GM21529 (cell line): ENCODE measurements around the gene ZNF580.

Source experiments
- ATAC-seq: cut with Tn5 transposase; IDR thresholded peaks from one replicate; pipeline ENCODE4 v1.9.1; 2021; ENCODE audit not compliant: unreplicated experiment

ZNF580 gene

DNA sequence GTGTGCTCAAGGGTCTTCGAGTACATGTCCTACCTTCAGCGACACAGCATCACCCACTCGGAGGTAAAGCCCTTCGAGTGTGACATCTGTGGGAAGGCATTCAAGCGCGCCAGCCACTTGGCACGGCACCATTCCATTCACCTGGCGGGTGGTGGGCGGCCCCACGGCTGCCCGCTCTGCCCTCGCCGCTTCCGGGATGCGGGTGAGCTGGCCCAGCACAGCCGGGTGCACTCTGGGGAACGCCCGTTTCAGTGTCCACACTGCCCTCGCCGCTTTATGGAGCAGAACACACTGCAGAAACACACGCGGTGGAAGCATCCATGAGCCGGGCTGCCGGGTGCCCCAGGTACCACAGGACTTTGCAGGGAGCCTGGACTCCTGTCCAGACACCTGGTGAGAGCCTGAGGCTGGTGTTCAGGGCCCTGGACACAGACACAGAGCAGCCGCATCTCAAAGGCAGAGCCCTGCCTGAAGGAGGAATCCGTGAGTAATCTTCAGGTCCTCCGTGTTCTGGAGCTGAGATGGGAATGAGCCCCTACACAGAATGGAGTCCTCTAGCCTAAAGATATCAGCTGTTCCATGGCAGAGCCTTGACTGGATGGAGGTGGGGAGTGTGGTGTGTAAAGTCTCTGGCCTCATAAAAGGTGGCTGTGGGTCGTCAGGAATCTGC lies 4.2 kb downstream of the ZNF580 start:
- ATAC-seq: no peak

DNA sequence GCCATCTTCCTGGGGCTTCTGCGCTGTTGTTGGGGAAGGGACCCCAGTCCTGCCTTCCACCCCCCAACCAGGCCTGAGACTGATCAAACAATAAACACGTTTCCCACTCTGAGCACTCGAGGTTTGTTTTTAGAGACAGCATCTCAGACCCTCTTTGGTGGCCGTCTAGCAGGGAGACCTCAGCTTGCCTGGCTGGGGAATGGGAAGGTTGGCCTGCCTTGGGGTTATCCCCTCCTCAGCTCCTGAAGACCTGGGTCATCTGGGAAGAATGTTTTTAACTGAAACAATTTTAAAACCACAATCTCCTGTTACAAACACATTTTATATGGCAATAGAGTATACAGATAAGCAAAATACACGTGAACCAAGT lies 4.7 kb downstream of the ZNF580 start:
- ATAC-seq: no peak

DNA sequence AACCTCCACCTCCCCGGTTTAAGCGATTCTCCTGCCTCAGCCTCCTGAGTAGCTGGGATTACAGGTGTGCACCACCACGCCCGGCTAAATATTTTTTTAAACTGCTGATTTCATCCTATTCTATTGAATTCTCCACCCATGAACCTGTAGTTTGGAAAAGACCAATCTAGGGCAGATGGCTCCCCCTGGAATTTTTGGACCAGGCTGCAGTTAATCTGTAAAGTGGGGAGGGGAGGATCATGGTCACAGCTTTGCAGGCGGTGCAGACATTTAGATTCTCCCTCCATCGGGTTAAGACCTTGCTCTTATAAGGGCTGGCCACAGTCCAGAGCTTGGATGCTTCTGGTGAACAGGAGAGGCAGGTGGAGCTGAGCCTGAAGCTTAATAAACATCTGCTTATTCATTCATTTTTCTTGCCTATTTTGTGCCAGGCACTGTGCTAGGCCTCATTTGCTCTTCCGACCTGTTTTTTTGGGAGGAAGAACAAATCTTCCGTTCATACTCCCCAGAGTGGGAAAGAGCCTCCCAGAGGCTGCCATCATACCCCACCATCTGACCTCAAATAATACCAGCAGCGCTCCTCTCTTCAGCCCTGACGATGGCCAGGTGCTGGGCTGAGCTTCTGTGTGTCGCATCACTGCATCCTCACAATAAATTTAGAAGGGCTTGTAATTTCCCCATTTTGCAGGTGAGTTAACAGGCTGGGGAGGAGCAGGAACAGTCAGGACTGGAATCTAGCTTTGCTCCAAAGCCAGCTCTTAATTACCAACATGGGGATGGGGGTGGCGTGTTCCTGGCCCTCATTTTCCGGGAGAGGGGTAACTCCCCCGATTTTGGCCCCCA lies 6.3 kb downstream of the ZNF580 start:
- no peak for ATAC-seq

DNA sequence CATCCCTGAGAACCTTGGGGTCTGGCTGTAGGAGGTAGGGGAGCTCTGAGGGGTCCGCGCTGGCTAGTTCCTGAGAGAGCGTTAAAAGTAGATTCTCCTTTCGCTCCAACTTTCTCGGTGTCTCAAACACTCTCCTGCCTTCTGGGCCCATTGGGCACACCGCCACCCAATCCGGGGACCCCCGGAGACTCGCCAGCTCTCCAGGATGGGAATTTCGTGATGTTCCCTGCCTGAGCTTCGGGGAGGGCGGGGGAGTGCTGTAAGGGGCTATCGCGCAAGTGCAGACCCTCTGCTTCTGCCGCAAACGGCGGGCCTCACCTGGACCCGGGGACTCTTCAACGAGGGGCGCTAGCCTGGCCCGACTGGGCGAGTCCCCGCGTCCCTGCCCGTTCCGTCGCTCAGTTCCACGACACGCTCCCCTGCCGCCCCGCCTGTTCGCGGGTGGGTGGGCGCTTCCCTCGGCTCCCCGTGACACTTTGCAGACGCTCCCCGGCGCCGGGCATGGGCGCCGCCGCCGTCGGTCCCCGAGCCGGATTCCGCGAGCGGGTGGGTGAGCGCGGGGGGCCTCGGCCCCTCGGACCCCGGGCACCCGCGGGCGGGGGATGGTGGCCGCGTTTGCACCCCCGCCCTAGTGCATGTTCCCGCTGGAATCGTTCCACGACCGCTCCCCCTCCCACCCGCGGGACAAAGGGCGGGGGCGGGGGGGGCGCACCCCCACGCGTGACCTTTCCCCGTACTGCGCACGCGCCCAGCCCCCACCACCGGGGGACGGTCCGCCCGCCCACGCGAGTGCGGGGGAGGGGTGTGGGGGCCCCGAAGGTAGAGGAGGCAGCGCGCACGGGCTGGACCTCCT lies 7.2 kb downstream of the ZNF580 start, which contains the start of gene CCDC106:
TSS of gene CCDC106 (plus strand) at position 481 of the 853 bp plus-strand sequence. CDS start 835 bp downstream, outside the sequence.
- no peak for ATAC-seq

DNA sequence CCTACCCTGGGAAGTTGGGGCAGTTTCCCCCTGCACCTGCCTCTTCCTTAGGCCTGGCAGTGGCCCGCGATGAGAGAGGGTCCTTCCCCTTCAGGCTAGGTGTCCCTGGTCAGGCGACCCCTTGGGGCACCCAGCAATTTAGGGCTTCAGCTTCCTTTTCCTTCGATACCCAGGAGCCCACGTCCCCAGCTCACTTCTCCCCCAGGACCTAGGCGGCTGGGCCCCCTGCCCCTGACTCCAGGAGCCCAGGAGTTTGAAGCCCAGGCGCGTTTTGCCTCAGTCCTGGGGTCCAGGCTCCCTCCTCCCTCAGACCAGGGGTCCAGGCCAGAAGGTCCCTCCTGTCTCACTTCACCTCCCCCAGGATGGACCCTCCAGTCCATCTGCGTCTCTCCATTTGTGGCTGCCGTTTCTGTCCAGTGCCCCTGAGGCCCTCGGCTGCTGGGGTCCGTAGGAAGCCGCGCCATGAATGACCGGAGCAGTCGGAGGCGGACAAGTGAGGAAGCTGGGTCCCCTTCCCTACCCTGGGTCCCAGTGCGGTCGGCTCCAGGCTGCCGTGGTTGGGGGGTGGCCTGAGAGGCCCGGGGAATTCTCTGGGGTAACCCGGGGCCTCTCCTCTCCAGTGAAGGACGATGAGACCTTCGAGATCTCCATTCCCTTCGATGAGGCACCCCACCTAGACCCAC lies 7.9 kb downstream of the ZNF580 start:
- no peak for ATAC-seq

DNA sequence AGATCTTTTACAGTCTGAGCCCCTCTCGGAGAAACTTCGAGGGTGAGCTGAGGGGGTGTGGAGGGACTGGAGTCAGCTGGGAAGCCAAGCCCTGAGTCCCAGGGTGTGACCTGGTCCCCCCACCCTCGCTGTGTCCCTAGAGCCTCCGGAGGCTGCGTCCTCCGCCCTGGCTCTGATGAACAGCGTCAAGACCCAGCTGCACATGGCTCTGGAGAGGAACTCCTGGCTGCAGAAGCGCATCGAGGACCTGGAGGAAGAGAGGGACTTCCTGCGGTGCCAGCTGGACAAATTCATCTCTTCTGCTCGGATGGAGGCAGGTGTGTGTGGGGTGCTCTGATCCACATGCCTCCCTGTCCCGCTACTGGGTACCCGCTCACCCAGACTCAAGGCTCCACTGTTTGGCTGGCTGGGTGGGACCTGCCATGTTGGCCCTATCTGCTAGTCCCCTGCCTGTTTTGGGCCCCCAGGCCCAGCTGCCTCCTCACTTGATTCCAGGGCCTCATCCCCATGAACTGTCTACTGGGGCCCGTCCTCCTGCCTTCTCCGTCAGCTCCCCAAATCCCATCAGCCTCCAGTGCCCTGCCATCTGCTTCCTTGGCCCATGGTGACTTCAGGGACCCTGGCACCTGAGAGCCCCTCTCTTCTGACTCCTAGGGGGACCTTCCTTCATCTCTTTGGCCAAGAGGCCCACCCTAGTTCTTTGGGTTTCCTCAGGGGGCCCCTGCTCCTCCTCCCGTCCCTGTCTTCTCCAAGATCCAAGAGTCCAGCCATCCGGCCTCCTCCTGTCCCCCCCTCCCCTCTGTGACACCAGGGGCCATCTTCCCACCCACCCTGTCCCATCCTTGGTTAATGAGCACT lies 8.7 kb downstream of the ZNF580 start:
- no peak for ATAC-seq

DNA sequence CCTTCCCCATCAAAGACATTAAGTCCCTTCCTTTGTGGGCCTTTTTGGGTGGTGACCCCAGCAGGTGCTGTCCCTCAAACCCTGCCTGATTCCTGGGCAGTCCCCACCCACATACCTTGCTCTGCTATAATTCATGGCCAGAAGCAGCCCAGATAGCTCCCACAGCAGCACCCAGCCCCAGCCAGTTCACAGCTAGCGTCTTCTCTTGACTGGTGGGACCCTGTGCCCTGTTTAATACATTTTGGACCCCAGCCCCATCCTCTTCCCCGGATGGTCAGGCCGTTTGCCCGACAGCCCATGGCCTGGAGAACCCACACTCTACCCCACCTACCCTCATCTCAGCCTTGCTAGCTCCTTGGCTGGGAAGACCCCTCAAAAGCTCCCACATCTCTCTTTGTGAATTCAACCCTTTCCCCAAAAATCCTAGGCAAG lies 9.3 kb downstream of the ZNF580 start:
- no peak for ATAC-seq

DNA sequence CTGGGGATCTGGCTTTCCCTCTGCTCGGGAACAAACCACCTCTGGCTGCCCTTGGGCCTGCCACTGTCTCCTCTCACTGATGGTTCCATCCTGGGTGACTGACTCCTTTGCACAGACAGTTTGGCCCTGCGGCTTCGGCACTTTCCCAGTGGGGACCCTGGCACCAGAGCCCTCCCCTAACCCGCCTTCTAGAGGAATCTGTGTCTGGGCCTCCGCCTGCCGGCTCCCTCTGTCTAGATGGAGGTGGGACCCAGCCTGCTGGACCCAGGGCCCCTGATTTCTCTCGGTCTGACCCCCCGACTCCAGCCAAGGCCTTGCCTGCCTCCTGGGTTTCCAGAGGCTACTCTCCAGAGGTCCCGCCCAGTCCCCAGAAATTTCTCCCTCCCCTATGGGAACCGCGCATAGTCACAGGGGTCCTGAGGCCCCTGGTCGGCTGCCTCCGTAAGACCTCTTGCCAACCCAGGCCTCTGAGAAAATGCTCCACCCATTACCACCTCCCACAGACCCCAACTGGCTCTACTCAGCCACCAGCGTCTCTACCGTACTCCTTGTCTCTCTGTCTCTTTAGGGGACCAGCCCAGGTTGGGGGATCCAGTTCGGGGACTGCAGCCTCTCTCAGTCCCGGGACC lies 9.9 kb downstream of the ZNF580 start:
- ATAC-seq: no peak

DNA sequence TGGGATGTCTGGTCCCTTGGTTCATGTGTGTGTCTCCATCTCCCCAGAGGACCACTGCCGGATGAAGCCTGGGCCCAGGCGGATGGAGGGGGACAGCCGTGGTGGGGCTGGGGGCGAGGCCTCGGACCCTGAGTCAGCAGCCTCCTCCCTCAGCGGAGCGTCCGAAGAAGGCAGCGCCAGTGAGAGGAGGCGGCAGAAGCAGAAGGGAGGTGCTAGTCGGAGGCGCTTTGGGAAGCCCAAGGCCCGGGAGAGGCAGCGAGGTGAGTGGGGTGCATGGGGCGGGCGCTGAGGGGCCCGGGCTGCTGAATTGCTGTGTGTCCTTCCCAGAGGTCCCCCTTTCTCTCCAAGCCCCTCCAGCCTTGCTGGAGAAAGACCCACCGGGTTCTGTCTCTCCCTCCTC lies 10.4 kb downstream of the ZNF580 start:
- no peak for ATAC-seq

DNA sequence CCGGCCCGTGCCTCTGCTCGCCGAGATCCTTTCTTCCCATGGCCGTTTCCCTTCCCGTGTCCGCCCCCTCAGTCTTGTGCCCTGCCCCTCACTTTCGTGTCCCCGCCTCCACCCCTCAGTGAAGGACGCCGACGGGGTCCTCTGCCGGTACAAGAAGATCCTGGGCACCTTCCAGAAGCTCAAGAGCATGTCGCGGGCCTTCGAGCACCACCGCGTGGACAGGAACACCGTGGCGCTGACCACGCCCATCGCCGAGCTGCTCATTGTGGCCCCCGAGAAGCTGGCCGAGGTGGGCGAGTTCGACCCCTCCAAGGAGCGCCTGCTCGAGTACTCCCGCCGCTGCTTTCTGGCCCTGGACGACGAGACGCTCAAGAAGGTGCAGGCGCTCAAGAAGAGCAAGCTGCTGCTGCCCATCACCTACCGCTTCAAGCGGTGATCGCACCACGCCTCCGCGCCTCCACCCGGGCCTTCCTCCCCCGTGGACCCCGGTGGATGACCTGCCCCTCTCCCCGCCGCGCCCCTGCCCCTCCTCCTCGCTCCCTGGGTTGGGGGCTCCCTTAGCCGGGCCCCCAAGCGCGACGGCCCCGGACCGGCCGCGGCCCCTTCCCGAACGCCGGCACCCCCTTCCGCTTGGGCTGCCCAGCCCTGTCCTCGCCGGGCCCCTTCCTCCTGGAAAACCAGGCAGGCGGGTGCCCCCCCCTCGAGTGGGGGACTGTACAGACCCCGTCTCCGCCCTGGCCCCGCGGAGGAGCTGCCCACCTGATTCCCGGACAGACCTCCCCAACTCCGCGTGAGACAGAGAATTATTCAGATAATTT lies 11.7 kb downstream of the ZNF580 start:
- ATAC-seq: no peak

DNA sequence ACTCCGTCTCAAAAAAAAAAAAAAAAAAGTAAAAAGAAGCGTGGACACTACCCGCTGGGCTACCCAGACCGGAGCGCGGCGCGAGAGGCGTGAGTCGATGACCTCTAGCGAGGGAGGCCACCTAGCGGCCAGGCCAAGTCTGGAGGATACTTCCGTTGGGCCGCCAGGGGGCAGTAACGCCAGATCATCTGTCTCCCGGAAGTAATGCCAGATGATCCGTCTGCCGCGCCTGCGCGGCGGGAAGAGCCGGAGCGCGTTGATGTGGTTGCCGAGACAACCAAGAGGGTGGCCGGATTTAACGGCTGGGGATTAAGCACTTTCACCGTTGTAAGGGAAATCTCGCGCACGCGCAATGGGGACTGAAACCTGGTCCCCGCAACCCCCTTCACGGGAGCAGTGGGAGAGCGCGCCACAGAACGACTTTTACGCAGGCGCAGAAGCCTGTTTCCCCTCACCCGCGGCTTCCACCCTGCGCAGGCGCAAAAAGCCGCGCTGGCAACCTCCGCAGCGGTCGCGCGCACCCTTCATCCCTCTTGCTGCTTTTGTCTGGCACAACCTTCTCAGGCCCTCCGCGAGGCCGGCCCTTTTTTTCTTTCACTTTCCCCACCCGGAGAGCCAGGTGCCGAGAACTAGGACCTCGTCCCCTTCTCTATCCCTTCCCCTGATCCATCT lies 13.0 kb downstream of the ZNF580 start:
- peak; percentile 36 for ATAC-seq

DNA sequence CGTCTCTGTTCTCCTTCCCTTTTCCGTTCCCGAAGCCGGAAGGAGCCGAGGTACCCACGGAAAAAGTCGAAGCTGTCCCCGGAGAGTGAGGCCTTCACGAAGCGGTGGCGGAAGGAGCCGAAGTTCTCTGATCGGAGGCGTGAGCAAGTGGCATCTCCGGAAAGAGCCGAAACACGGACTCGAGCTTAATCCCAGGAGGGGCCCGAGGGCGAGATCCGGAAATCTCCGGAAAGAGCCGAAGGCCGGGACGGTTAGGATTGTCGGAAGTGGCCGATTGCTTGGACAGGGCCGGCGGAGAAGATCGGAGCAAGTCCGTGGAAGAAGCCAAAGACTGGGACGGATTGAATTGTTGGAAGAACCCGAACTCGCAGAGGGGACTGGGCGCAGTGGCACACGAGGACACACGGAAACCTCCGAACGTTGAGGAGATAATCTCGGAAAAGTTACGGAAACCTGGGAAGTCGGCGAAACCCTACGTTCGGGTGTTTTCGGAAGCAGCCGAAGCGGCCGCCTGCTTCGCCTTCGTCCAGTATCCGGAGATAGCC lies 13.6 kb downstream of the ZNF580 start:
- peak; percentile 55 for ATAC-seq

DNA sequence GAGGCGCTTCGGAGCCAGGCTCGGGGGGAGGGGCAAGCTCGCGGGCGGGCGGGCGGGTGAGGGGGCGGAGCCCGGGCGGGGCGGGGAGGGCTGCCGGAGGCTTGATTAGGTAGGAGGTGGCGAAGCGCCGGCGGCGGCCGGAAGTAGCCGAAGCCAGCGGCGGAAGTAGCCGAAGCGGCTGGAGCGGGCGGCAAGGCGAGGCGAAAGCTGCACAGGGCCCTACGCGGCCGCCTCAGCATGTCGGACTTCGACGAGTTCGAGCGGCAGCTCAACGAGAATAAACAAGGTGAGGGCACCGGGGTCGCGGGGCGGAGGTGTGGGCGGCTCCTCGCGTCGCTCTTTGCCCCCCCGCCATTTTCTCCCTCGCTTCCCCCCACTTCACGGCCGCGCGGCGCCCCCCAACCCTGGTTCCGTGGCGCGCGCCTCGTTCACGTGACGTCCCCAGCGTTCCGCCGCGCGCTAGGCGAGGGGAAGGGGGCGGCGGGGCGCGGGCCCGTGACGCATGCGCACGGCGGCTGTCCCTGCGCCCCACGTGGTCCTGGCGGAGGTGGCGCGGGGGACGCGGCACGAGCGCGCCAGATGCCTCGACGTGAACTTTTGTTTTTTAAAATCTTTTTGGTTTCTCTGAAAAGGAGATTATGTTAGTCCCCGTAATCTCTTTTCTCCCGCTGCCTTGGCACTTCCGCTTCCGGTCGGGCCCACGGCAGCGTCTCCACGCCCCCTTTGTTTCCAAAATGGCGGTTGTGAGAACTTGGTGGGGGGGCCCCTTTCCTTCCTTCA lies 14.3 kb downstream of the ZNF580 start, which contains the start of gene U2AF2:
TSS of gene U2AF2 (plus strand) at position 168 of the 780 bp plus-strand sequence. CDS start at position 238, 70 bp downstream.
- ATAC-seq: peak; percentile 32

DNA sequence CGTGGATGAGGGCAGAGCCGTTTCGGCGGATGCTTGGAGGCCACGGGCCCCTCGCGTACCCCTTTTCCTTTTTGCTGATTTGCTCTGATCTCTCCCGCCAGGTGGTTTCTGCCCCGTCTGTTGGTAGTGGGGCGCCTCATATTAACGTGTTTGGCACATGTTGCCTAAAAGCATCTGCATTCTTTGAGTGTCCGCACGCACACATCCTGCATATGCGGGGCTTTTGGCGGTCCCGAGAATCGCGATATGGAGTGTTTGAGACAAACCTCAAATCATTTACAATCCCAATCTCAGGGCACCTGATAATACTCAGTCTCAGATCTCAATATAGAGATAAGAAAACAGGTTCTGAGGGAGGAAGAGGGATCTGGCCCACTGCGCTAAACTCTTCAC lies 14.8 kb downstream of the ZNF580 start:
- ATAC-seq: no peak

DNA sequence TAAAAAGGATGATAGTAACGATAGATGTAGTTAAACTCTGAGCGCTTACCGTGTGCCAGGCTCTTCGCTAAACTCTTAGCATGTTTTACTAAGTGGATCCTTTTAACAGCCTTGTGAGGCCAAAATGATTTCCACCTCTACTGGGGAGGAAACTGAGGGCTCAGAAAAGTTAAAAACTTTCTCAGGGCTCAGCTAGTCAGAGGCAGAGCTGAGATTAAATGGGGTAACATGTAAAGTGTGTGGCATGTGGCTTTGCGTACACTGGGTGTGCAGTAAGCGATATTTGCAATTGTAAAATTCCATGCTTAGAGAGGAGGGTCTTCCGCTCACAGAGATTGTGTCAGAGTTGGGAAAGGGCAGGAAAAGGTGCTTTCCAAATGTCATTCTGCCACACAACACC lies 15.8 kb downstream of the ZNF580 start:
- no peak for ATAC-seq

DNA sequence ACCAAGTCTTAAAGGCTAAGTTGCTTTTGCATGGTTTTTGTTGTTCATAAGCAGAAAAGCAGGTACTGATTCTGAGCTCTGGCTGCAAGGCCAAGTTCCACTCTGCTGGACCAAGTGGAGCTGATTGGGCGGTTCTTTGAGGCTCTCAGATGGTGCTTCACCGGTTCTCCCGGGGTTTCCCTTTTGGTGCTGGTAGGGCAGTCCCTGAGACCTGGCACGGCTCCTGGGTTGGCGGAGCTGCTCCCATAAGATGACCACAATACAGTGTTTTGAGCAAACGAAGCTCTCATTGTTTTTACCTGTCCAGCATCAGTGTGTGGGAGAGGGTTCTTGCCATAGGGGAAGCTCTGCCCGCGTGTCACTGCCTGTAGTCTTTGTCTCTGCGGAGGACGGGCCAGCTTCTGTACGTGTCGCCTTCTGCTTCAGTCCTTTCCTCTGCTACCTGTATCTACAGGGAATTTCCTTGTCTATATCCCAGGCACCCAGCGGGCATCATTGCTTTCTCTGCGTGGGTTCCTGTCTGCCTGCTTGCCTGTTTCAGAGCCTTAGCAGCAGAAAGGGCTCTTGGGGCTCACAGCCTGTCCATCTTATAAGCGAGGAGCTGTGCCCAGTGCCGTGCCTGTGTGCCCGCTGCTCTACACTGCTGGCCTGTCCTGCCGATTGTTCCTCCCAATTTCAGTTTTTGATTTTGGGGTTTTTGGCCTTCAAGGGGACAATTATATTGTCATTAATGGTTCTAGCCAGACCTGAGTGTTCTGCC lies 16.4 kb downstream of the ZNF580 start:
- no peak for ATAC-seq
